Astrocyte (in vitro differentiated cells and primary cell): Measurements from ENCODE around the gene TNIK.

Experiments used
- CTCF ChIP-seq: IDR thresholded peaks from 2 replicates; pipeline ENCODE4 v1.5.1; 2011; ENCODE audit warnings: low read depth, mild to moderate bottlenecking, inconsistent platforms, low read length, moderate library complexity; ENCODE audit not compliant: insufficient read depth
- EZH2 ChIP-seq: IDR thresholded peaks from 2 replicates; pipeline ENCODE4 v1.6.1; 2012; ENCODE audit warnings: mild to moderate bottlenecking, low read length, inconsistent platforms; ENCODE audit not compliant: insufficient read depth

DNA sequence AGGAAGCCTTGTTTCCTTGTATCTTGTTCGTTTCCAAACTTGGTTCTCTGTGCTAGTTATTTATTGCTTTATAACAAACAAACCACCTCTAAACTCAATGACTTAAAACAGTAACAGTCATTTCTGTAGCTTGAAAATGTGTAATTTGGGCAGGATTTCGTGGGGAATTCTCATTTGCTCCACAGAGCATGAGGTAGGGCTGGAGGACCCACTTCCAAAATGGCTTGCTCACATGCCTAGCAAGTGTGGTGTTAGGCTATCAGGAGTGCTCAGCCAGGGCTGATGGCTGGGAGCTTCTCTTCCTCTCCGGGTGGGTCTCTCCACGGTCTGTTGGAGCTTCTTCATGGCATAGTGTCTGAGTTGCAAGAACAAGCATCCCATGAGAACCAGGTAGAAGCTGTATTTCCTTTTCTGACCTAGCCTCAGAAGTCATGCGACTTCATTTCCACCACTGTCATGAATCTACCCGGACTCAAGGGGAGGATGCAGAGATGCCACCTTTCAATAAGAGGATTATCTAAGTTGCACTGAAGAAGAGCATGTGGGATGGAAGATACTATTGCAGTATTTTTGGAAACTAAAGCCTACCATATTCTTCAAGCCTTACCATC, 8.2 kb upstream of the TNIK start:
- TF ChIP-seq CTCF (no peak), EZH2 (no peak)
